GM18870 (cell line): ENCODE results near the gene NTRK3.

Experiments used
- ATAC-seq: cut with Tn5 transposase; IDR thresholded peaks from one replicate; pipeline ENCODE4 v1.9.1; 2021; ENCODE audit warnings: moderate library complexity; ENCODE audit not compliant: unreplicated experiment

The NTRK3 gene

GRCh38 chr15:88232771-88233201, 23.8 kb downstream of the NTRK3 start:
- no peak for ATAC-seq

- ATAC-seq: no peak
These were observed 24.5 kb downstream of the NTRK3 start for GRCh38 chr15:88231909-88232644.

- no peak for ATAC-seq
These were observed 25.7 kb downstream of the NTRK3 start for GRCh38 chr15:88230823-88231222.

- no peak for ATAC-seq
These were observed 31.1 kb downstream of the NTRK3 start for GRCh38 chr15:88225461-88225860.

GRCh38 chr15:88223084-88223483, 33.5 kb downstream of the NTRK3 start:
- no peak for ATAC-seq

- ATAC-seq: no peak
These were observed 34.7 kb downstream of the NTRK3 start for GRCh38 chr15:88221836-88222235.

- ATAC-seq: no peak
These were observed 35.9 kb downstream of the NTRK3 start for GRCh38 chr15:88220443-88221335.

- no peak for ATAC-seq
These were observed 36.9 kb downstream of the NTRK3 start for GRCh38 chr15:88219623-88220022.

- ATAC-seq: no peak
These were observed 37.9 kb downstream of the NTRK3 start for GRCh38 chr15:88218557-88219221.

GRCh38 chr15:88215066-88215648, 41.4 kb downstream of the NTRK3 start:
- no peak for ATAC-seq

GRCh38 chr15:88209111-88209510, 47.4 kb downstream of the NTRK3 start:
- no peak for ATAC-seq

GRCh38 chr15:88208396-88208795, 48.1 kb downstream of the NTRK3 start:
- no peak for ATAC-seq

GRCh38 chr15:88207565-88207964, 49.0 kb downstream of the NTRK3 start:
- no peak for ATAC-seq

- no peak for ATAC-seq
These were observed 52.0 kb downstream of the NTRK3 start for GRCh38 chr15:88204584-88204983.

GRCh38 chr15:88202231-88202630, 54.3 kb downstream of the NTRK3 start:
- no peak for ATAC-seq

- ATAC-seq: no peak
These were observed 55.3 kb downstream of the NTRK3 start for GRCh38 chr15:88201207-88201606.

GRCh38 chr15:88196961-88197360, 59.6 kb downstream of the NTRK3 start:
- no peak for ATAC-seq

GRCh38 chr15:88194162-88194561, 62.4 kb downstream of the NTRK3 start:
- ATAC-seq: no peak

GRCh38 chr15:88193415-88193814, 63.1 kb downstream of the NTRK3 start:
- no peak for ATAC-seq

- no peak for ATAC-seq
These were observed 64.8 kb downstream of the NTRK3 start for GRCh38 chr15:88191812-88192165.

- ATAC-seq: no peak
These were observed 66.3 kb downstream of the NTRK3 start for GRCh38 chr15:88190232-88190631.
